Measurements from ENCODE around the gene TNFRSF11A.

Gene TNFRSF11A

GRCh38 chr18:62384068-62384467 lies 59.0 kb downstream of the TNFRSF11A start:
- no peak for DNase-seq (ENCODE audit: low read depth in 2 of 2)

- no peak for DNase-seq (ENCODE audit: low read depth in 2 of 2)
These were observed 59.5 kb downstream of the TNFRSF11A start for GRCh38 chr18:62384610-62385097.

GRCh38 chr18:62386091-62386490 lies 61.0 kb downstream of the TNFRSF11A start:
- DNase-seq (ENCODE audit: low read depth in 2 of 2): no peak

GRCh38 chr18:62386601-62387000 lies 61.5 kb downstream of the TNFRSF11A start:
- DNase-seq (ENCODE audit: low read depth in 2 of 2): no peak

- no peak for DNase-seq (ENCODE audit: low read depth in 2 of 2)
These were observed 62.1 kb downstream of the TNFRSF11A start for GRCh38 chr18:62387257-62387656.

GRCh38 chr18:62388855-62389760 lies 64.0 kb downstream of the TNFRSF11A start:
- no peak for DNase-seq (ENCODE audit: low read depth in 2 of 2)

GRCh38 chr18:62389761-62390481 lies 64.8 kb downstream of the TNFRSF11A start:
- DNase-seq (ENCODE audit: low read depth in 2 of 2): no peak

GRCh38 chr18:62394006-62394763 lies 69.1 kb downstream of the TNFRSF11A start:
- no peak for DNase-seq (ENCODE audit: low read depth in 2 of 2)

- no peak for DNase-seq (ENCODE audit: low read depth in 2 of 2)
These were observed 71.3 kb downstream of the TNFRSF11A start for GRCh38 chr18:62396381-62396780.

- DNase-seq (ENCODE audit: low read depth in 2 of 2): no peak
These were observed 71.9 kb downstream of the TNFRSF11A start for GRCh38 chr18:62396967-62397366.

- DNase-seq (ENCODE audit: low read depth in 2 of 2): no peak
These were observed 73.2 kb downstream of the TNFRSF11A start for GRCh38 chr18:62398291-62398690.

GRCh38 chr18:62399276-62399675 lies 74.2 kb downstream of the TNFRSF11A start:
- no peak for DNase-seq (ENCODE audit: low read depth in 2 of 2)

- DNase-seq (ENCODE audit: low read depth in 2 of 2): no peak
These were observed 74.7 kb downstream of the TNFRSF11A start for GRCh38 chr18:62399781-62400308.

GRCh38 chr18:62400916-62401315 lies 75.8 kb downstream of the TNFRSF11A start:
- DNase-seq (ENCODE audit: low read depth in 2 of 2): no peak

- DNase-seq (ENCODE audit: low read depth in 2 of 2): no peak
These were observed 77.3 kb downstream of the TNFRSF11A start for GRCh38 chr18:62402342-62402948.

- no peak for DNase-seq (ENCODE audit: low read depth in 2 of 2)
These were observed 78.0 kb downstream of the TNFRSF11A start for GRCh38 chr18:62403120-62403519.

GRCh38 chr18:62404881-62405280 lies 79.8 kb downstream of the TNFRSF11A start:
- DNase-seq (ENCODE audit: low read depth in 2 of 2): no peak

GRCh38 chr18:62407660-62408059 lies 82.5 kb downstream of the TNFRSF11A start:
- no peak for DNase-seq (ENCODE audit: low read depth in 2 of 2)

GRCh38 chr18:62409821-62410220 lies 84.7 kb downstream of the TNFRSF11A start:
- no peak for DNase-seq (ENCODE audit: low read depth in 2 of 2)

- no peak for DNase-seq (ENCODE audit: low read depth in 2 of 2)
These were observed 87.3 kb downstream of the TNFRSF11A start for GRCh38 chr18:62412231-62412979.

- DNase-seq (ENCODE audit: low read depth in 2 of 2): no peak
These were observed 88.1 kb downstream of the TNFRSF11A start for GRCh38 chr18:62413206-62413605.

Data from stimulated activated CD8-positive, alpha-beta memory T cell treated with anti-CD3 and anti-CD28 coated beads, Interleukin-15, amount 100 ng/mL, for 48 hours (primary cell).